NCI-H2171 treated with DMSO at 0.1 percent for 48 hours (cell line): ENCODE data around the gene EHD3.

Experiments used
- DNase-seq: peaks from one replicate; lab custom pipeline; 2025; lab: John Stamatoyannopoulos, UW

Gene EHD3

DNA sequence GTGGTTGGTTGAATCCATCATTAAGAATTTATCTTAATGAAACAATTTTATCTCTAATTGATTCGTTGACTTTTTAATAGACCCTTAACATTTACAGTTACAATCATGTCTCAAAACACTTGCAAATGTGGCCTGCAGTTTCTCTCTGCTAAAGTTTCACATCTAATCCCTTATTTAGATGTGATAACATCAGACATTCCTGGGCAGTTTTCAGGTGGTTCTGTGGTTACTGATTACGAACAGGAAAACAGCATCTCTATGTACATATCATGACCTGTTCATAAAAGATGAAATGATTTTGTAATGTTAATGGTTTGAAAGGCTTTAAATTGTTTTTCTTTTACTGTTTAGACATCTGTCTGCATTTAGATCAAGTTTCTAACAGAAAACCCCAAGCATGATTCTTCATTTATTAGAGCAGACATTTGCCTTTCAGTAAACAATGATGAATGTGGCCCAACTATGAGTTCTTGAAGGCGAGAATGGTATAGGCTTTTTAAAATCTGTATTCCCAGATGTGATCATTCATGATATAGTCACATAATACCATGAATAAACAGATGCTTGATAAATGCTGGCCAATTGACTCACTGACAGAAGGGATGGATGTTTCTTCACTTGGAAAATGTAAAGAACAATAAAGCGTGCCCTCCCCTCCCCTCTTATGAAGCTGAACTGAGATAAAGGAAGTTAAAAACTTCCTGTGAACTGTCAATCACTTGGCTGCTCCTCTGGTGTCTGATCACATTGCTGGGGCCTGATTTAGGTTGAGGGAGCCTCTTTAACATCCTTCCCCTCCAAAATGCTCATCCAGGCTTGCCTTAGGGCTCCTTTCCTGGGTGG lies 20.1 kb upstream of the EHD3 start:
- no peak for DNase-seq

- no peak for DNase-seq
Observed at GRCh38 chr2:31214444-31214915, 19.5 kb upstream of the EHD3 start.

DNA sequence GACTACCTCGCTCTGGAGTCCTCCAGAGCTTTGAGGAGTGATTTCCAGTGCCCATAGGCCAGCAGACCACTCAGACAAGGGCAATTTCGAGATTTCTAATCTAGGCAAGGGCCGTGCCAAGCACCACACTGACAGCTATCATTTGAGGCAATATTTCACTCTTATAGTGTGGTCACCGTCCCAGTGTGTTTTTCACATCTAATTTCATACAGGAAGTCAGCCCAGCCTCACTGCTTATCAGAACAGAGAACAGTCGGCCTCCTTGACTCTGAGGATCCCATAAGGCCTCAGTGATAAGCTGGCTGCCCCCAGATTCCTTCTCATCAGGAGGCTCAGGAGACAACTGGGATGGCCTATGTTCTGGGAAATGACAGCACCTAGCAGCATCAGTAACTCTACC lies 17.2 kb upstream of the EHD3 start:
- DNase-seq = no peak

DNA sequence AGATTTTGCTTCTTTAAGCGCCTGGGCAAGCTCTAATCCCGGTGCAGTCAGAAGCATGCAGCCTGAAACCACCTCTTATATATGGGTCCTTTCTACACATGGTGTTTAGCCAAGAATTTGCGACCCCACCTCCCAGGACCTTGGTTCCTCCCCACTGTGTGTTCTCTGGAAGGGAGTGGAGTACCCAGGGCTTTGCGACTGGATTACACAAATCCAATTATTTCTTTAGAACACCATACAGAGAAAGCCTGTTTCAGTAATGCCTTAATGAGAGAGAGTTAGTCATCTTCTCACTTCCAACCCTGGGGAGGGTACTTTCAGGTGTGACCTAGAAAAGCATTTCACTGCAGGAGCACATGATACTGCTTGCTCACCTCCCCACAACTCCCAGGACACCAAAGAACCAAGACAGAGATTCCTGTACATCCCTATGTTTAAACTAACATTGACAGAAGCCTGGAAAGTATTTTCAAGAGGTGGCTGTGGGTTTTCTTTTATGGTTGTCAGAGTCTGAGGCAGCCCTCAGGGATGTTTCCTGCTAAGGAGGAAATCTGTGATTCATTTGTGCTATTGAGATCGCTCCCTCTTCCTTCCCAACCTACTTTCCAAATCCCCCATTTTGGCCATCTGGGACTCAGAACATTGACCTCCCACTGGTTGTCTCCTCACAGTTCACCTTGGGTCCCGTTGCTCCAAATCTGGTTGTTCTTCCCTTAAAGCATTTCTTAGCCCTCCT lies 16.3 kb upstream of the EHD3 start, which contains the start of gene CAPN14:
Gene CAPN14 (minus strand): TSS at position 51 of the 736 bp plus-strand sequence. CDS start 12,068 bp downstream, outside the sequence.
- no peak for DNase-seq

- no peak for DNase-seq
Observed at GRCh38 chr2:31219131-31219969, 14.6 kb upstream of the EHD3 start.

- no peak for DNase-seq
Observed at GRCh38 chr2:31221544-31221943, 12.4 kb upstream of the EHD3 start.

DNA sequence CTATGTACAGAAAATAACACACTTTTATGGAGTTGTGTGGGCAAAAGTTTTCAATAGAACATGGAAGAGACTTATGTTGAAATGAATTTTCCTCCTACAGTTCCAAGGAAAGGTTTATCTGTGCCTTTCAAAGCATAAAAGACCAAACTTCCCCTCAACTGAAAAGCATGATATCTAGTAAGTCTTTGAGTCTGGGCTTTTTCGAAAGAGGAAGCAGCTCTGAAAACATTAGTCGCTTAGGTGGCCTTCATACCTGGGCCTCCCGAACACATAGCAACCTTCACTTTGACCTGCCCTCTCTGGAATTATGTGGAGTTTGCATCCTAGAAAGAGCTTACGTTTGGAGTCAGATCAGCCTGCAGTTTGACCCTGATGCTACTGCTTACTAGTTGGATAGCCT lies 11.9 kb upstream of the EHD3 start:
- no peak for DNase-seq

GRCh38 chr2:31223026-31223425 lies 10.9 kb upstream of the EHD3 start:
- DNase-seq = no peak

- DNase-seq = no peak
Observed at GRCh38 chr2:31223749-31224148, 10.2 kb upstream of the EHD3 start.

DNA sequence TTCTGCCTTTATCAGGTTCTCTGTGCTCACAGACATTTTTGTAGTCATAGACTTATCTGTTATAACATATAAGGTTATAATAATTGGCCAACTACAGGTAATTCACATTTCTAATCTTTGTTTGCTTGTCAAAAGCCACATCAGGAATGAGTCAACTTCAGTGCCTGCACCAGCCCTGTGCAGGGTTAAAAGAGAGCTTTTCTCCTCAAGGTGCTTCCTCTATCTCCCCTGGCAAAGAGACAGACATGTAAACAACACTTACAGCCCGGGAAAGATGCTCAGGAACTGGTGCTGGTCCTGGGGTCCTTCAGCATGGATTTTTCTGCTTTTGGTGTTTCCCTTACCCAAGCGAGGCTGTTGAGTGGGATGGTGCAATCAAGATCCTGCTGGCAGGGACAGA lies 7.7 kb upstream of the EHD3 start:
- no peak for DNase-seq

DNA sequence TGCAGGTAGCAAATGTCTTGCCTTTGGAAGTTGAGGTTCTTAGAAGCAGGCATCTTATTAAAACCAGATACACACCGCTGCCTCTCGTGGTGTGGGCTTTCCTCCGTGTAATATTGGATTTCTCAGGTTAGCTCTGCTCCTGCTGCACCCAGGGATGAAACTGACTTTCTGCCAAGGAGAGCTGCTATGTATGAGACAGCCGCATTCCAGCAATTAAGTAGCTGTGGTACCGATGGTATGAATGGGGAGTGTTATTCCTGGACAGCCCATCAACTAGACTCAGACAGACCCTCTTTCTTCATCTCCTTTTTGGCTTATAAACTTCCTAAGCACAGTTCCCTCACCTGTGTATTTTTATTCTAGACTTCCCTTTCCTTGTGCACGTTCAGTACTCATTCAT lies 6.8 kb upstream of the EHD3 start:
- no peak for DNase-seq

DNA sequence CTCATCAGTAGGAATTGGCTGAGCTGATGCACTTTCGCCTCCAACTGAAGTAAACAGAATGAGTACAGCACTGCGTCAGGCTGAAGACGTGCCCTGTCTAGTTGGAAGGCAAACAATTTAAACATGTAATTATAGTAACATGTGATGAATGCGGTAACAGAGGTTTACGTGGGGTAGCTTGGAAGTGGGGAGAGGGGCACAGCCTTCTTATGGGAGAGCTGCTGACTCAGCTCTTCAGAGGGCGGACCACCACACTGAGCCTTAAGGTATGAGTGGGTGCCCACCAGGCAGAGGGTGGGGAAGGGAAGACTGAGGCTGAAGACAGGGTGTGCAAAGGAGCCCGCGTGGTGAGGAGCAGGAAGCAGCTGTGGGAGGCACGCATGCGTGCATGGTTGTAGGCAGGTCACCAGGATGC lies 6.2 kb upstream of the EHD3 start:
- no peak for DNase-seq

DNA sequence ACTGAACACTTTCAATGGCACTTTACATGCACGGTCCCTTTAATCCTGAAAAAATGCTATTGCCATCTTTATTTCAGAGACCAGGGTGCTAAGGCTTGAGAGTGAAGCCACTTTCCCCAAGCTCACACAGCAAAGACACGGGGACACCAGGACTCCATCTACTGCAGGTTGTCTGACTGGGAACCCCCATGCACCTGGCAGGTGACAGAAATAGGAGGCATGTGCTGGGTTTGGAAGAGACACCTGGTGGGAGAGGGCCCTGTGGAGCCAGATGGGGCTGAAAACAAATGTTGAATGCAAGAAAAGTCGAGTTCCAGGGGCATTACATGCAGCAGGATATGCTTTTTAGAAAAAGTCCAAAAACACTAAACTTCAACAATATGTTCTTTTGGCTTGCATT lies 5.2 kb upstream of the EHD3 start:
- DNase-seq = no peak

DNA sequence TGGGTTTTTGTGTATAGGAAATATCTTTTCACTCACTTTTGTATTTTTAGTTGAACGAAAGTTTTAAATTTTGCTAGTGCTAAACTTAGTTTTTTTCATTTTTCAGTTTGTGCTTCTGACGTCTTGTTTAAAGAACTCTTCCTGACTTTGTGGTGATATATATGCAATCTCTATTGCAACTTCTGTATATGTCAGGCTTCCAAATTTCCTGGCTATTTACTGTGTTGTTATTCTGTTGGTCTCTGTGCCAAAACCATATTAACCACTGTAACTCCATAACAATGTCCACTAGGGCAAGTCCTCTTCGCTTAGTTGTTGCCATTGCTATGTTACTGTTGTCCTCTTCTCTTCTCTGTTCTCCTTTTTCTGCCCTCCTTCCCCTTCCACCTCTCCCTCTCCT lies 3.2 kb upstream of the EHD3 start:
- no peak for DNase-seq

- DNase-seq = no peak
Observed at GRCh38 chr2:31231571-31232302, 2.2 kb upstream of the EHD3 start.

GRCh38 chr2:31232586-31232985 lies 1.4 kb upstream of the EHD3 start:
- no peak for DNase-seq

DNA sequence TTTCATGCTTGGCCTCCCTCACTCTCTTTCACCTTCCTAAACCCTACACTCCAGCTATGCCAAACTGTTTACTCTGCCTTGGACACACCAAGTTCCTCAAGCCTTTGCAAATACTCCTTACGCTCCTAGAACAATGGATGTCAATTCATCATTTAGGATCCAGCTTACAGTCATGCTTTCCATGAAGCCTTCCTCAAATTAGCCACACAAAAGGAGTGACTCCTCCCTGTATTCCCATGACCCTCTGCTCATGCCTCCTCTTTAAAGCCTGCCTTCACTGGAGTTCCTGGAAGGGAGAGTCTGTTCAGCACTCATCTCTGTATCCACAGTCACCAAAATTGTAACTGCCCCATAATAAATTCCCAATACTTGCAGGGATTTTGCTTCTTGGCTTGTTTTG lies 721 bp upstream of the EHD3 start:
- DNase-seq = no peak

- DNase-seq = no peak
Observed at GRCh38 chr2:31234683-31235503, 941 bp downstream of the EHD3 start.

- no peak for DNase-seq
Observed at GRCh38 chr2:31235504-31235902, 1.6 kb downstream of the EHD3 start.

DNA sequence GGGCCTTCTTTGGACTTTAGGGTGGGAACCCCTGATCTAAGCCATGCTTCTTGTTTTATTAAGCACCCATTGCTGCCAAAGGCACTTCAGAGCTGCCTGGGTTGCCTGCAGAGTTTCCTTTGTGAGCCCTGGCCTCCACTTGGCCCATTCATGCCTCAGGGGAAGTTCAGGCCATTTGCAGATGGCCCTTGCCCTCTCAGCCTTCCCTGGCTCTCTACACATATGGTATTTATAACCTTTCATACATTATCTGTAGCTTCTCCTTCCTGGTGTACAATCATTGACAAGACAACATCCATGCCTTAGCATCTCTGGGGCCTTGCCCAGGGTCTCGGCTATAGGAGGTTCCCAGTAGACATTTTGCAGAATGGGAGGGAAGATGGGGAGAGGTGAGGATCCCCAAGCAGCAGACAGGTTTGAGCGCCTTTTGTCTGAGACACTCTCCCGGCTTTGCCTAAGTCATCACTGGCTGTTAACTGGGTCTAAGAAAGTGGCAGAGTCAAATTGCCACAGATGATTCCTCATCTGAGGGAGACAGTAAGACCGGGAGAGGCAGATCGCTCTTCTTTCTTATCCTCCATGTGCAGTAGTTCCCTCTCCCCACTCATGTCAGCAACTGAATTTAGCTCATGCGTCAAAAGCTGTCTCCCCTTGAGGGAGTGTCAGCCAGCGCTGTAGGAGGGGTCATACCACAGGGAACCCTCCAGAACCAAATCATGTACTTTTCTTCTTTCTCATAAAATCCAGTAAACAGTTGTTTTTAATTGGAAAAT lies 2.7 kb downstream of the EHD3 start:
- DNase-seq = no peak
